ENCODE data around the gene ZNF276.
"Not testable (repeated sequence)": the region's sequence is repeated elsewhere in the genome, so short reads cannot be mapped to it uniquely, and the experiment has no call there.

The ZNF276 gene, protein sequence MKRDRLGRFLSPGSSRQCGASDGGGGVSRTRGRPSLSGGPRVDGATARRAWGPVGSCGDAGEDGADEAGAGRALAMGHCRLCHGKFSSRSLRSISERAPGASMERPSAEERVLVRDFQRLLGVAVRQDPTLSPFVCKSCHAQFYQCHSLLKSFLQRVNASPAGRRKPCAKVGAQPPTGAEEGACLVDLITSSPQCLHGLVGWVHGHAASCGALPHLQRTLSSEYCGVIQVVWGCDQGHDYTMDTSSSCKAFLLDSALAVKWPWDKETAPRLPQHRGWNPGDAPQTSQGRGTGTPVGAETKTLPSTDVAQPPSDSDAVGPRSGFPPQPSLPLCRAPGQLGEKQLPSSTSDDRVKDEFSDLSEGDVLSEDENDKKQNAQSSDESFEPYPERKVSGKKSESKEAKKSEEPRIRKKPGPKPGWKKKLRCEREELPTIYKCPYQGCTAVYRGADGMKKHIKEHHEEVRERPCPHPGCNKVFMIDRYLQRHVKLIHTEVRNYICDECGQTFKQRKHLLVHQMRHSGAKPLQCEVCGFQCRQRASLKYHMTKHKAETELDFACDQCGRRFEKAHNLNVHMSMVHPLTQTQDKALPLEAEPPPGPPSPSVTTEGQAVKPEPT

DNA sequence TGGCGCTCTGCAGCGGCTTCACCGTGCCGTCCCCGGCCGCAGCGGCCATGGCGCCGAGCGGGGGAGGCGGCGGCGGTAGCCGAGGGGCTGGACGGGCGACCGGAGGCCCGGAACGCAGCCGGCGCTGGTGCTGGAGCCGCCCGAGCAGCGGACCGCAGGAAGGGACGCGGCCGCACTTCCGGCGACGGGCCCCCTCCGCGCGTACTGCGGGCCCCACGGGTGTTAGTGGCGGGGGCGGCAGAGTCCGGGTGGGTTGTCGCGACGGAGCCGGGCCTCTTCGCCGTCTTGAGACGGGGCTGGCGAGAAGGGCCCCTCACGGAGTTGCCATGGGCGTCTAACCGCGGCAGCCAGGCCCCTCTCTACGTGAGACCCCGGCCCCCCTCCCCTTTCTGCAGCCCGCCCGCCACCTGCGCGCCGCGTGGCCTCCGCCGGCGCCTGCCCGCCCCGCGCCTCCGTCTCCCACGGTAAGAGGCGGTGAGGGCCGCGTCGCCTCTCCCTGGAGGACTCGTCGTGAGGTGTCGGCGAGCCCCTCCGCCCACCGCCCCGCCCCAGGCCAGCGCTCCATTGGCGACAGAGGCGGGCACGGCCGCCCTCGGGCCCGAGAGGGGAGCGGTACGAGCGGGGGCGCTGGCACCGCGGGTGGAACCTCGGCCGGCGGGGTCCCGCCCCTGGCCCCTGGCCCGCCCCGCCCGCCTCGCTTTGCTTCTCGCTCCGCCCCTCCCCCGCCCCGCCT, at the start of gene ZNF276, which contains the start of gene VPS9D1:
Gene ZNF276 (plus strand): TSS at position 725 of the 733 bp plus-strand sequence. CDS start 104 bp downstream, outside the sequence.
Gene VPS9D1 (minus strand): TSS at position 86 of the 733 bp plus-strand sequence. CDS start 37 bp downstream, at position 49.
- peak; percentile 85 to 92 for DNase-seq

DNA sequence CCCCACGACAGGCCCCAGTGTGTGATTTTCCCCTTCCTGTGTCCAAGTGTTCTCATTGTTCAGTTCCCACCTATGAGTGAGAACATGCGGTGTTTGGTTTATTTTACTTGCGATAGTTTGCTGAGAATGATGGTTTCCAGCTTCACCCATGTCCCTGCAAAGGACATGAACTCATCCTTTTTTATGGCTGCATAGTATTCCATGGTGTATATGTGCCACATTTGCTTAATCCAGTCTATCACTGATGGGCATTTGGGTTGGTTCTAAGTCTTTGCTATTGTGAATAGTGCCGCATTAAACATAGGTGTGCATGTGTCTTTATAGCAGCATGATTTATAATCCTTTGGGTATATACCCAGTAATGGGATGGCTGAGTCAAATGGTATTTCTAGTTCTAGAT, 49.8 kb upstream of the ZNF276 start:
- not testable (repeated sequence) for DNase-seq

DNA sequence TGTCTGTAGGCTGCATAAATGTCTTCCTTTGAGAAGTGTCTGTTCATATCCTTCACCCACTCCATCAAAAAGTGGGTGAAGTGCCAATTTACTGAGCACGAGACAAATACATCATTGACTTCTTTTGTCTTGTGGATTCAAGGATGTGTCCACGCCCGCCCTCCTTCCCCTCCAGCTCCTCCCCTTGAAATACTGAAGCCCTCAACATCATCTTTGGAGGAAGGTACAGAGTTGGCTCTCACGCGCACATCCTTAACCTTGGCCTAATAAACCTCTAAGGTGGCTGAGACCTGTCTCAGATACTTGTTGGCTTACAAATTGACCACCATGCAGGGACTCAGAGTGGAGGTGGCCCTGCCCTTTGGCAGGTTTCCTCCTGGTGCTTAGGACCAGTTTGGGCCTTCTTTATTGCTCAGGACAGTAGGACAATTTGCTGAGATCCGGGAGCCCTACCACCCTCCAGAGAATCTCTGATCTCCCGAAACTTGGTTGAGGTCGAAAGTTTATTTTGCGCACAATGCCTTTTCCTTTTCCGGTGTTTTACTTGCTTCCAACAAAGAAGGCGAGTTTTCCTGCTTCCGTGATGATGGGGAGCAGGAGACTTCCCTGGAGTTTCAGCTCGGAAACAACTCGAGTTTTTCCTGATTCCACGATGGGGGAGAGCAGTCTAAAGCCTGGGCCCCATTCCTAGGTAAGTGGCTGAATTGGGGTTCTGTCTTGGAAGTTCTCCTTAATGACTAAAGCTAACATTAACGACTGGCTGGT, 49.0 kb upstream of the ZNF276 start:
- no peak for DNase-seq

DNA sequence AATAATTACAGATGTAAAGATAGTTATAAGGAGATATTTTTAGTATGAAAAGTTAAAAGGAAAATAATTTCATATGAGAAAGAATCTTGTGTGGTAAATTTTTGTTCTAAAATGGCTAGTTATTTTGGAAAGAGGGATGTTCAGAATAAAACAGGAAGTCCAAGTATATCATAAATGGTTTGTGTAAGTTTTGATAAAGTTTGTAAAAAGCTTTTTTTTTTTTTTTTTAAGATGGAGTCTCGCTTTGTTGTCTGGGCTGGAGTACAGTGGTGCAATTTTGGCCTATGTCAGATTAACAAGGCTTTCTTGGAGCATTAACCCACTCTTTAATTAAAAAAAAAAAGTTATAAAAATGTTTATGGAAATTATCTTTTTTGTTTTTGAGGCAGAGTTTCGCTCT, 43.1 kb upstream of the ZNF276 start:
- DNase-seq = no peak

DNA sequence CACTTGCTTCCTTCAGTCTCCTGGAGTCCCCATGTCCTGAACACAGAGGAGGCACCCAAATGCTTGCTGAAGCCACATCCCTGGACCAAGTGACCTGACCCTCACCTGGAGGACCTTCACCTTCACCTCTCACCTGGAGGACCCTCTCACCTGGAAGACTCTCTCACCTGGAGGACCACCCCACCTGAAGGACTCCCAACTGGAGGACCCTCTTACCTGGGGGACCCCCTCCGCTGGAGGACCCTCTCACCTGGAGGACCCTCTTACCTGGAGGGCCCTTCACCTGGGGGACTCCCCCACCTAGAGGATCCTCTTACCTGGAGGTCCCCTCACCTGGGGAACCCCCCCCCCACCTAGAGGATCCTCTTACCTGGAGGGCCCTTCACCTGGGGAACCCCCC, 35.4 kb upstream of the ZNF276 start:
- no peak for DNase-seq

DNA sequence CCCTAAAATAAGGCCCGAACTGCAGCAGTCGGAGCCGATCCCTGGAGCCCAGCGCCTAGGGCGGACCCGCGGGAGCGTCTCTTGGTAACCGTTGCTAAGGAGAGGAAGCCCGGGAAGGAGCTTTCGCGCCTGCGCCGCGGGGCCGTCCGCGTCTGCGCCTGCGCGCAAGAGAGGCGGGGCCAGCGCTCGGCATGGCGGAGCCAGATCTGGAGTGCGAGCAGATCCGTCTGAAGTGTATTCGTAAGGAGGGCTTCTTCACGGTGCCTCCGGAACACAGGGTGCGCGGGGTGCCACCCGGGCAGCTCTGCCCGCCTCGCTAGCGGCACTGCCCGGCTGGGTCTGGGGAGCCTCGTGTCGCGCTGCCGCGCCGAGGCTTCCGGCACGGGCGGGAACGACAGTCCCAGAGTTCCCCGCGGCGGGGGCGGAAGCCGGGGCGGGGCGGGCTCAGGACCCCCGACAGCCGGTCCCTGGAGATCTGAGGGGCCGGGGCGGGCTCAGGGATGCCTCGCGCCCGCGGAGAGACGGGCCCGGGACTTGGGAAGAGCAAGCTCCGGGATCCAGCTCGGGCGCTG, 34.7 kb upstream of the ZNF276 start, which contains the start of gene CDK10:
Gene CDK10 (plus strand): TSS at position 170 of the 572 bp plus-strand sequence. CDS start 22 bp downstream, at position 192.
- DNase-seq = peak; percentile 81 to 88

DNA sequence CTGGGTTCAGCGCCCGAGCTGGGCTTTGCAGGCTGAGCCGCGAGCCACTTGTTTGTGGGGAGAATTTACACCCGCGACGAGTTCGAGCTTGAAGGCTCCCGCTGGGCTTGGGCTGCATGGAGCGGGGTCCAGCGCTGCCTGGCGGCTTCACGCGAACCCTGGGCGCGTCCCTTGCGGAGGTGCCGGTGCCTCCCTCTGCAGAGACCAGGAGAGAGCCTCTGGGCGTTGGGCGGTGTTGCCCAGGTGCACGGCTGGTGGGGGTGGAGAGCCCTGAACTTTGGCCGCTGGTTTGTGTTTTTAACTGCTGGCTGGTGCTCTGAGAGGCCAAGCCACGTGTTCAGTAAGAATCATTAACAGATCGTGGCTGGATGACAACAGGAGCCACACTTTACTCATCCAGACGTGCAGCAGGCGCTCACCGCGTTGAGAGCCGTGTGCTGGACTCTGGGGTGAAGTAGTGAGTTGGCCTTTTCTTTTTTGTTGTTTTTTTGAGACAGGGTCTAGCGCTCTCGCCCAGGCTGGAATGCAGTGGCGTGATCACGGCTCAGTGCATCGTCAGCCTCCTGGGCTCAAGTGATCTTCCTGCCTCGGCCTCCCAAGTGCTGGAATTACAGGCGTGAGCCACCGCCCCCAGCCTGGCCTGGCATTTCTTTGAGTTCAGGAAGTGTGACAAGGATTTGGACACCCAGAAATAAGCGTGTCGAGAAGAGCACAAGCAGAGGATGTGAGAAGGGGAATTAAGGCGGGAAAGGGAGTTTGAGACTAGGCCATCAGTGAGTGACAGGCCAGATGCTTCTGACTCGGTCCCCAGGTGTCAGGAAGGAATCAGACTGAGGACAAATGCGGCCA, 34.0 kb upstream of the ZNF276 start:
- no peak for DNase-seq

DNA sequence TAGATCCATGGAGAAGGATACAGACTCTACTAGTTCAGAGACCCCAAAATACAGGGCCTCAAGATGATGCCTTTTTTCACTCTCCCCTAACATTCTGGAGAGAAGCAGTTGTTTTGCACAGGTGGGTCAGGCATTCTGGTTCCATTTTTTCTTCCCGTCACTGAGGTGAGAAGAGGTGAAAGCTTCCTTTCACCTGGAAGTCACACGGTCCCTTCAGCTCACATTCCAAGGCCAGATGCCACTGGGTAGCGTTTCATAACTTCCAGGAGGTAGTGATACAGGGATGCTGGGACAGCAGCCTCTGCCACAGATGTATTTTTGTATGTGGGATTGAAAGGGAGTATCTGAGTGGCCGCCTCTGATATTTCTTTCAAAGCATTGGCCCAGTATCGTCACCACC, 32.9 kb upstream of the ZNF276 start:
- no peak for DNase-seq

DNA sequence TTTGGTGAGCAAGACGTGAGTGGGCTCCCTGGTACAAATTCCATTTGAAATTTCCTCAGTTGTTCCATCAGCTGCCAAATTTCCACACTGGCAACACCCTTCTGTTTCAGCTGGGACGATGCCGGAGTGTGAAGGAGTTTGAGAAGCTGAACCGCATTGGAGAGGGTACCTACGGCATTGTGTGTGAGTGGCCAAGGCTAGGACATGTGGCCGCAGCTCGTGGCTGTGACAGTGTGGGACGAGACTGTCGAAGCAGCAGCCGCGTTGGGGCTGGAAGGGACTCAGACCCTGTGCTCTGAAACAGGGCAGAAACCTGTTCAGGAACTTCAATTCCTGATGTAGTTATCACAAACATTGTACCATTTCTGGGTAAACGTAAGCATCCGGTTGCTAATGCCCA, 32.2 kb upstream of the ZNF276 start:
- no peak for DNase-seq

DNA sequence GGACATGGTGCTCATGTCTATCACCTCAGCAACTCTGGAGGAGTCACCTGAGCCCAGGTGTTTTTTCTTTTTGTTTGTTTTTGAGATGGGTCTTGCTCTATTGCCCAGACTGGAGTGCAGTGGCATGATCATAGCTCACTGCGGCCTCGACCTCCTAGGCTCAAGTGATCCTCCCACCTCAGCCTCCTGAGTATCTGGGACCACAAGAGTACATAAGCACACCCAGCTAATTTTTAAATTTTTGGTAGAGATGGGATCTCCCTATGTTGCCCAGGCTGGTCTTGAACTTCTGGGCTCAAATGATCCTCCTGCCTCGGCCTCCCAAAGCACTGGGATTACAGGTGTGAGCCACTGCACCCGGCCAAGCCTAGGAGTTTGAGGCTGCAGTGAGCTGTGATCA, 31.7 kb upstream of the ZNF276 start:
- not testable (repeated sequence) for DNase-seq

DNA sequence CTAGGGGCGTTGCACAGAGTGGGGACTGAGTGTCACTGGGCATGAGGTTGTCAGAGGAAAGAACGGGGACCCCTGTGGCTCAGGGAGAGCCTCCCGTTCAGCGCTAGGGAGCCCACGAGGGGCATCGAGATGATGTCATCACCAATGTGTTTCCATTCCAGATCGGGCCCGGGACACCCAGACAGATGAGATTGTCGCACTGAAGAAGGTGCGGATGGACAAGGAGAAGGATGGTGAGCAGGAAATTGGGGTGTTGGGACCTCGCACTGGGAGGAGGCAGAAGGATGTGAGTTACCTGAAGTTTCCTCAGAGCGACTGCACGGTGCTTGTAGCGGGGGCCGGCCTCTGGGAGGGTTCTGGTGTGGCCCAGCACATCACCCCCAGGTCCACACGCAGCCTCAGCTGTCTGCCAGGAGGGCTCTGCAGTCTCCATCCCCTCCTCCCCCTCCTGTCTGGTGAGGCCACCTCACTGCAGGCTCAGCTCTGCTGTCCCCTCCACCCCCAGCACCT, 30.9 kb upstream of the ZNF276 start:
- no peak for DNase-seq

DNA sequence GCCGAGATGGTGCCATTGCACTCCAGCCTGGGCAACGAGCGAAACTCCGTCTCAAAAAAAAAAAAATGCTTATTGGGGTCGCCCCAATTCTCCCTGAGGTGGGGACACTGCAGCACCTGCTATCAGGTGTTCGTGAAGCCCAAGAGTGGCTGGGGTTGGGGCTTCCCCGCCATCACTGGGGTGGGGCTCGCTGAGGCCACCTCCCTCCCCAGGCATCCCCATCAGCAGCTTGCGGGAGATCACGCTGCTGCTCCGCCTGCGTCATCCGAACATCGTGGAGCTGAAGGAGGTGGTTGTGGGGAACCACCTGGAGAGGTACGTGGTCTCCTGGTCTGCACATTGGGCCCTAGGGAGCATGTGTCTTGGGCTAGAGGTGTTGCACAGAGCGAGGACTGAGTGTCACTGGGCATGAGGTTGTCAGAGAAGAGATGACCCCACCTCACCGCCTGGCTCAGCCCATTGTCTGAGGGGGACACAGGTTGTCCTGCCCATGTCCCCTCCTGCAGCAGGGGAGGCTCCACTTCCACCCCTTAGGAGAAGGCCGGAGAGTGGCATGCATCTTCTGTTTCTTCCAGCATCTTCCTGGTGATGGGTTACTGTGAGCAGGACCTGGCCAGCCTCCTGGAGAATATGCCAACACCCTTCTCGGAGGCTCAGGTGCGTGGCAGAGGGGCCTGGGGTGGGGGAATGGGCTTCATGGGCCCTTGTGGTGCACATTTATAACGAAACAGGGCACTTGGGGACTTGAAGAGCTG, 29.9 kb upstream of the ZNF276 start:
- no peak for DNase-seq

DNA sequence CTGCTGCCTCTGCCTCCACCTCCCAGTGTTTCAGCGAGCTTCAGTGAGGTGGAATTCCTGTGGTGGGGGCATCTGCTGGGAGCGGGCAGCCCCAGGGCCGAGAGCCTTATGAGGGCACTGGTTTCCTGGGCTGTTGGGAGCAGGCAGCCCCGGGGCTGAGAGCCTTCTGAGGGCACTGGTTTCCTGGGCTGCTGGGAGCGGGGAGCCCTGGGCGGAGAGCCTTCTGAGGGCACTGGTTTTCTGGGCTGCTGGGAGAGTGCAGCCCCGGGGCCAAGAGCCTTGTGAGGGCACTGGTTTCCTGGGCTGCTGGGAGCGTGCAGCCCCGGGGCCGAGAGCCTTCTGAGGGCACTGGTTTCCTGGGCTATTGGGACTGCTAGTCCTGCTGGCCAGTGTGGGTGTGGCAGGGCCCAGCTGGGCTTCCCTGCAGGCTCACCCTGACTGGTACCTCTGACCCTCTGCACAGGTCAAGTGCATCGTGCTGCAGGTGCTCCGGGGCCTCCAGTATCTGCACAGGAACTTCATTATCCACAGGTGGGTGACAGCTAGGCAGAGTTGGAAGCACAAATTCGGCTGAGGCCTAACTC, 29.3 kb upstream of the ZNF276 start:
- no peak for DNase-seq

DNA sequence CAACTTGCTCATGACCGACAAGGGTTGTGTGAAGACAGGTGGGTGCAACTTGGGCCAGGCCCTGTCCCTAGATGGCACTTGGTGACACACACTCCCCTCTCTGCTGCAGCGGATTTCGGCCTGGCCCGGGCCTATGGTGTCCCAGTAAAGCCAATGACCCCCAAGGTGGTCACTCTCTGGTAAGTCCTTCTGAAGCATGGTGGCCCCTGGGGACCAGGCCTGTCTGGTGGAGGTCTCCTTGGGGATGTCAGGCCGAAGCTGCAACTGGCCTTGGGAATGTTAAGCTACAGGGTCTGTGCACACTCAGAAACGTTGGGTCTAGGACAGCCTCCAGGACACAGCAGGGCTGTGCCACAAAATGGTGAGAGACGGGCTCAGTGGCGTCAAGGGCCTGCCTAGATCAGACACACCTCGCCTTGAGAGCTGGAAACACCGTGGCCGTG, 28.0 kb upstream of the ZNF276 start:
- DNase-seq = no peak

DNA sequence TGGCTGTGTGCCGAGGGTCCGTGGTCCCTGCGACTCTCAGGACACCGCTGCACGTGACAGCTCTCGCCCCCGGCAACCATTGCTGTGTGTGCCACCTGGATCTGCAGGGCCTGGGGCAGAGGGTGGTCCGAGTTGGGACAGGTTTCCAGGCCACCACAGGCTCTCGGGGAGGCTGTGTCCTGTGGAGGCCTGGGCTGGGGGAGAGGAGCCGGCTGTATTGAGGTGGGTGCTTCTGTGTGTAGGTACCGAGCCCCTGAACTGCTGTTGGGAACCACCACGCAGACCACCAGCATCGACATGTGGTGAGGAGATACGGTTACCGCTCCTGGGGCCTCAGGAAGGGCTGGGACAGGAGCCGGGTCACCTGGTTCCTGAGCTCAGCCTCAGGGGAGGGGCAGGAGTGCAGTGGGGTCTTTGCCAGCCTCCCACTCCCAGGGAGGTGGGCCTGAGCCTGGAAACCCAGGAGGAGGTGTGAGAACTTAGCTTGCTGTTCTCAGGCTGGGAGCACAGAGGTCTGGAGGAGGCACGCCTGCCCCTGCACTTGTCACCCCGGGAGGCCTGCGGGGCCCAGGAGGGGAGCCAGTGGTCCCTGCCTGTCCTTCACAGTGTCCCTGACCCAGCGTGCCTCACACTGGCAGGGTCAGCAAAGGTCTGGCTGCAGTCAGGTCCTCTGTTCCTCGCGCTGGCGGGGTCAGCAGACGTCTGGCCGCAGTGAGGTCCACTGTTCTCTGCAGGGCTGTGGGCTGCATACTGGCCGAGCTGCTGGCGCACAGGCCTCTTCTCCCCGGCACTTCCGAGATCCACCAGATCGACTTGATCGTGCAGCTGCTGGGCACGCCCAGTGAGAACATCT, 27.2 kb upstream of the ZNF276 start:
- no peak for DNase-seq

DNA sequence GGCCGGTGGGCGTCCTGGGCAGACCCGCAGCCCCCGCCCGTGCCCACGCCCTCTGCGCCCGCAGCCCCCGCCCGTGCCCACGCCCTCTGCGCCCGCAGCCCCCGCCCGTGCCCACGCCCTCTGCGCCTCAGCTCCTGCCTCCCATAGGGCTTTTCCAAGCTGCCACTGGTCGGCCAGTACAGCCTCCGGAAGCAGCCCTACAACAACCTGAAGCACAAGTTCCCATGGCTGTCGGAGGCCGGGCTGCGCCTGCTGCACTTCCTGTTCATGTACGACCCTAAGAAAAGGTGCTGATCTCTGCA, 26.6 kb upstream of the ZNF276 start:
- DNase-seq = not testable (repeated sequence)

DNA sequence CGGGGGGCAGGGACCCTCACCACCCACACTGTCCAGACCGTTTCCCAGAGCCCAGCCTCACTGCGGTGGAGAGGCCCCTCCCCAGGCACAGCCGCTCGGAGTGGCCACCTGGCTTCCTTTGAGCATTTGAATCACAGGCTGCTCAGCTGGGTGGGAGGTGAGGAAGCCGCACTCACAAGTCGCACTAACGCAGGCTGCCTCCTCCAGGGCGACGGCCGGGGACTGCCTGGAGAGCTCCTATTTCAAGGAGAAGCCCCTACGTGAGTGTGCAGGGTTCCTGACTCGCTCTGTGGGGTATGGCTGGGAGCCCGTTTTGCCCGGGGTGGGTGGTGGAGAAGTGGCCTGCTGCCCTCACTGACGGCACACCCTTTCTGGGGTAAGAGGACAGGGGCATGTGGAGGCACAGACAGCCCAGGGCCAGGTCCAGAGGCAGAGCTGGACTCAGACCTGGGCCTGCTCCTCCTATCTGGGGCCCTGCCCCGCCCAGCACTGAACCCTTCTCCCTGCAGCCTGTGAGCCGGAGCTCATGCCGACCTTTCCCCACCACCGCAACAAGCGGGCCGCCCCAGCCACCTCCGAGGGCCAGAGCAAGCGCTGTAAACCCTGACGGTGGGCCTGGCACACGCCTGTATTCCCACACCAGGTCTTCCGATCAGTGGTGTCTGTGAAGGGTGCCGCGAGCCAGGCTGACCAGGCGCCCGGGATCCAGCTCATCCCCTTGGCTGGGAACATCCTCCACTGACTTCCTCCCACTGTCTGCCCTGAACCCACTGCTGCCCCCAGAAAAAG, 26.1 kb upstream of the ZNF276 start:
- DNase-seq = no peak
